ENCODE measurements around the gene ATP9B. TPM values are rescaled to one million over a fixed set of nuclear protein-coding genes. Genes with fewer than 3 reads are reported as not detected.
A peak's percentile ranks its signal among the peaks of the same experiment; 100 is the strongest.

The ATP9B gene
- total RNA-seq, 6 experiments from 2014 or later, result 13.6 to 25.7 (median 14.5) TPM

GRCh38 chr18:79334496-79335233 lies 265.5 kb downstream of the ATP9B start:
- Histone ChIP-seq H3K9me3 (no peaks in the 10 kb centered on the region), H3K27me3 (no peaks in the 10 kb centered on the region), H3K4me3 (no peak overlapping the region), H3K27ac (no peak overlapping the region), H3K4me1 (no peaks in the 10 kb centered on the region), H3K36me3 (peaks cover 0 to 7% (median 1%) of the 10 kb centered on the region in 4 donors)
- TF ChIP-seq POLR2A (IDR thresholded peaks at IDR 0.05) (no peak), CTCF (IDR thresholded peaks at IDR 0.05) (no peak)
- intact Hi-C loops (cut with DNase I), result no loop called here
- ATAC-seq (peak in 1 of 4 donors; percentile 23), DNase-seq (no peak)
- 92% methylated on average over 5 of the region's 29 CpGs for WGBS (ENCODE audit: insufficient coverage, low coverage, low lambda C conversion rate, missing lambda C conversion rate)

DNA sequence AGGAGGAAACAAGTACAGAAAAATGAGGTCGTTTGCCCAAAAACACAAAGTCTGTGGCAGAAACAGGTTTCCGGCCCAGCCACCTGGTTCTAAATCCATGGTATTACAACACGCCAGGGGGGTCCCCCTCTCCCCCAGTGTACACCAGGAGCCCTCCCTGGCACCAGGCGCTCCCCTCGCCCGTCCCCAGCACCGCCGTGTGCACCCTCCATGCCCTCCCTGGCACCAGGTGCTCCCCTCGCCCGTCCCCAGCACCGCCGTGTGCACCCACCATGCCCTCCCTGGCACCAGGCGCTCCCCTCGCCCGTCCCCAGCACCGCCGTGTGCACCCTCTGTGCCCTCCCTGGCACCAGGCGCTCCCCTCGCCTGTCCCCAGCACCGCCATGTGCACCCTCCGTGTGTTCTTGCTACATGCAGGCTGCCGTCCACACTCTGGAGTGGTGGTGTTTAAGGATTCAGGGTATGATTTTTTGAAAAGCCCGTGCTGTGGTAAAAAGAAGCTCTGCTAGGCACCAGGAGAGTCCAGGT lies 266.7 kb downstream of the ATP9B start:
- H3K27me3 ChIP-seq, result no peaks in the 10 kb centered on the region
- no peaks in the 10 kb centered on the region for H3K4me1 ChIP-seq
- DNase-seq, result no peak
- no peaks in the 10 kb centered on the region for H3K9me3 ChIP-seq
- no peak for TF ChIP-seq CTCF (IDR thresholded peaks at IDR 0.05)
- TF ChIP-seq POLR2A (IDR thresholded peaks at IDR 0.05), result no peak
- WGBS (ENCODE audit: insufficient coverage, low coverage, low lambda C conversion rate, missing lambda C conversion rate), result 90% methylated on average over 17 of the region's 23 CpGs
- H3K27ac ChIP-seq, result no peak overlapping the region
- H3K4me3 ChIP-seq, result no peak overlapping the region
- peaks cover 0 to 7% (median 1%) of the 10 kb centered on the region in 4 donors for H3K36me3 ChIP-seq
- intact Hi-C loops (cut with DNase I), result no loop called here
- ATAC-seq, result no peak

DNA sequence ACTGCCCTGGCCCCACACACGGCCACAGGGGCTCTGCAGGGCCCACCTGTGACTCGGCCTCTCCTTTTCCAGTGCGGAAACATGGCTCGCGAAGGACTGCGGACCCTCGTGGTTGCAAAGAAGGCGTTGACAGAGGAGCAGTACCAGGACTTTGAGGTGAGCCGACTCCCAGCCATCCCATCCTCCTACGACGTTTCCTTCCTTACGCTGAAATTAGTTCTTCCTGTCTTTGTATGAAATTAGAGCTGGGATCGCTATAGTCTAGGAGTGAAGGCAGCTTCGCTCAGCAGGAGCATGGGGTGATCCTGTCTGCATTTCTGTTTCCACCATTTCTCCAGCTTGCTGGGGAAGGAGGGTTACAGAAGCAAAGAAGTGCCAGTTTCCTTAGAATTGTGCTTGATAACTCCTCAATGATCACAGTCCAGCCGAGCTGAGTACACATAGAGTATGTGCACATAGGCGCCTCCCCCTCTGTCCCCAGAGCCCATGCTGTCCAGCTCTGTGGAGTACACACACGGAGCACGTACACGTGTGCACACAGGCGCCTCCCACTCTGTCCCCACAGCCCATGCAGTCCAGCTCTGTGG lies 267.5 kb downstream of the ATP9B start:
- Histone ChIP-seq H3K9me3 (no peaks in the 10 kb centered on the region), H3K4me3 (no peak overlapping the region), H3K4me1 (no peaks in the 10 kb centered on the region), H3K36me3 (peaks cover 0 to 4% (median 1%) of the 10 kb centered on the region in 4 donors), H3K27ac (no peak overlapping the region), H3K27me3 (no peaks in the 10 kb centered on the region)
- TF ChIP-seq POLR2A (IDR thresholded peaks at IDR 0.05), result no peak
- TF ChIP-seq CTCF (IDR thresholded peaks at IDR 0.05), result no peak
- ATAC-seq (no peak), DNase-seq (no peak)
- WGBS (ENCODE audit: insufficient coverage, low coverage, low lambda C conversion rate, missing lambda C conversion rate), result 80% methylated on average over 1 of the region's 20 CpGs
- intact Hi-C loops (cut with DNase I), result no loop called here

DNA sequence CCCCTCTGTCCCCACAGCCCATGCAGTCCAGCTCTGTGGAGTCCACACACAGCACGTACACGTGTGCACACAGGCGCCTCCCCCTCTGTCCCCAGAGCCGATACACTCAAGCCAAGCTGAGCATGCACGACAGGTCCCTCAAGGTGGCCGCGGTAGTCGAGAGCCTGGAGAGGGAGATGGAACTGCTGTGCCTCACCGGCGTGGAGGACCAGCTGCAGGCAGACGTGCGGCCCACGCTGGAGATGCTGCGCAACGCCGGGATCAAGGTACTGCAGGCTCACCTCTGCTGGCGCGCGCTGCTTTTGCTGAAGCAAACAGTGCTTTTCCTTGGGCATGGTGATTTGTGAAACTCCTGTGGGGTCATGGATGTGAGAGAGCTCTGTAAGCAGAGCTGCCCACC lies 268.0 kb downstream of the ATP9B start:
- Histone ChIP-seq H3K4me1 (no peaks in the 10 kb centered on the region), H3K4me3 (no peak overlapping the region), H3K27me3 (no peaks in the 10 kb centered on the region), H3K9me3 (no peaks in the 10 kb centered on the region), H3K36me3 (peaks cover 0 to 4% (median 1%) of the 10 kb centered on the region in 4 donors), H3K27ac (no peak overlapping the region)
- ATAC-seq (peak in 1 of 4 donors; percentile 8), DNase-seq (no peak)
- TF ChIP-seq CTCF (IDR thresholded peaks at IDR 0.05), result no peak
- intact Hi-C loops (cut with DNase I), result no loop called here
- no CpG with 5 or more reads among the region's 19 CpGs for WGBS (ENCODE audit: insufficient coverage, low coverage, low lambda C conversion rate, missing lambda C conversion rate)

Measured in right lobe of liver (tissue), 6 donors.